Rectal smooth muscle tissue (tissue), 1 donor: Measurements from ENCODE around the gene KIAA1671.
"Not testable (repeated sequence)": the region's sequence is repeated elsewhere in the genome, so short reads cannot be mapped to it uniquely, and the experiment has no call there.

Experiments used
- H3K27ac ChIP-seq: one replicate; pipeline ENCODE4 v1.7.0; 2013; ENCODE audit warnings: low read depth, low read length, inconsistent platforms
- H3K27me3 ChIP-seq: one replicate; pipeline ENCODE4 v1.7.0; 2013; ENCODE audit warnings: low read length; ENCODE audit not compliant: control insufficient read depth, insufficient read depth
- H3K36me3 ChIP-seq: one replicate; pipeline ENCODE4 v1.7.0; 2013; ENCODE audit warnings: low read length; ENCODE audit not compliant: control insufficient read depth, insufficient read depth
- H3K4me1 ChIP-seq: one replicate; pipeline ENCODE4 v1.7.0; 2013; ENCODE audit warnings: low read length; ENCODE audit not compliant: control insufficient read depth, insufficient read depth
- H3K4me3 ChIP-seq: one replicate; pipeline ENCODE4 v1.7.0; 2013; ENCODE audit warnings: low read length
- H3K9ac ChIP-seq: one replicate; pipeline ENCODE4 v1.7.0; 2013; ENCODE audit warnings: low read length

The KIAA1671 gene

GRCh38 chr22:25238058-25238457 is 285.5 kb downstream of the KIAA1671 start:
- not testable (repeated sequence) for H3K27me3 ChIP-seq, H3K9ac ChIP-seq, H3K36me3 ChIP-seq, H3K27ac ChIP-seq, H3K4me3 ChIP-seq, H3K4me1 ChIP-seq
